ENCODE results near the gene OTC. TPM values are rescaled to one million over a fixed set of nuclear protein-coding genes. Genes with fewer than 3 reads are reported as not detected.

The OTC gene
- total RNA-seq, 4 donors from 2014 or later, result 1.8 to 5.0 (median 4.2) TPM; not detected in 1

GRCh38 chrX:38313190-38313589 lies 39.2 kb upstream of the OTC start:
- TF ChIP-seq, protein P1, sequence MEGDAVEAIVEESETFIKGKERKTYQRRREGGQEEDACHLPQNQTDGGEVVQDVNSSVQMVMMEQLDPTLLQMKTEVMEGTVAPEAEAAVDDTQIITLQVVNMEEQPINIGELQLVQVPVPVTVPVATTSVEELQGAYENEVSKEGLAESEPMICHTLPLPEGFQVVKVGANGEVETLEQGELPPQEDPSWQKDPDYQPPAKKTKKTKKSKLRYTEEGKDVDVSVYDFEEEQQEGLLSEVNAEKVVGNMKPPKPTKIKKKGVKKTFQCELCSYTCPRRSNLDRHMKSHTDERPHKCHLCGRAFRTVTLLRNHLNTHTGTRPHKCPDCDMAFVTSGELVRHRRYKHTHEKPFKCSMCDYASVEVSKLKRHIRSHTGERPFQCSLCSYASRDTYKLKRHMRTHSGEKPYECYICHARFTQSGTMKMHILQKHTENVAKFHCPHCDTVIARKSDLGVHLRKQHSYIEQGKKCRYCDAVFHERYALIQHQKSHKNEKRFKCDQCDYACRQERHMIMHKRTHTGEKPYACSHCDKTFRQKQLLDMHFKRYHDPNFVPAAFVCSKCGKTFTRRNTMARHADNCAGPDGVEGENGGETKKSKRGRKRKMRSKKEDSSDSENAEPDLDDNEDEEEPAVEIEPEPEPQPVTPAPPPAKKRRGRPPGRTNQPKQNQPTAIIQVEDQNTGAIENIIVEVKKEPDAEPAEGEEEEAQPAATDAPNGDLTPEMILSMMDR (IDR thresholded peaks at IDR 0.05), result no peak
- no peak for TF ChIP-seq POLR2A (IDR thresholded peaks at IDR 0.05)
- no peaks in the 10 kb centered on the region for H3K9me3 ChIP-seq
- DNase-seq, result no peak
- intact Hi-C loops (cut with DNase I; ENCODE audit: low total_unique reads), result no loop called here
- H3K4me3 ChIP-seq, result no peak overlapping the region
- no peaks in the 10 kb centered on the region for H3K36me3 ChIP-seq
- H3K27me3 ChIP-seq, result no peaks in the 10 kb centered on the region
- H3K4me1 ChIP-seq, result no peaks in the 10 kb centered on the region
- H3K27ac ChIP-seq, result no peak overlapping the region

GRCh38 chrX:38315186-38315585 lies 37.2 kb upstream of the OTC start:
- Histone ChIP-seq H3K4me1 (no peaks in the 10 kb centered on the region), H3K27ac (no peak overlapping the region), H3K36me3 (no peaks in the 10 kb centered on the region), H3K27me3 (no peaks in the 10 kb centered on the region), H3K4me3 (no peak overlapping the region), H3K9me3 (no peaks in the 10 kb centered on the region)
- TF ChIP-seq POLR2A (IDR thresholded peaks at IDR 0.05), result no peak
- TF ChIP-seq, protein P1 (IDR thresholded peaks at IDR 0.05), result no peak
- no peak for DNase-seq
- intact Hi-C loops (cut with DNase I; ENCODE audit: low total_unique reads), result no loop called here

- DNase-seq, result no peak
- Histone ChIP-seq H3K36me3 (no peaks in the 10 kb centered on the region), H3K4me3 (no peak overlapping the region), H3K27me3 (no peaks in the 10 kb centered on the region), H3K4me1 (no peaks in the 10 kb centered on the region), H3K27ac (no peak overlapping the region), H3K9me3 (no peaks in the 10 kb centered on the region)
- TF ChIP-seq POLR2A (IDR thresholded peaks at IDR 0.05), result no peak
- TF ChIP-seq, protein P1 (IDR thresholded peaks at IDR 0.05), result no peak
- intact Hi-C loops (cut with DNase I; ENCODE audit: low total_unique reads), result no loop called here
These were observed 34.2 kb upstream of the OTC start for GRCh38 chrX:38318196-38318595.

DNA sequence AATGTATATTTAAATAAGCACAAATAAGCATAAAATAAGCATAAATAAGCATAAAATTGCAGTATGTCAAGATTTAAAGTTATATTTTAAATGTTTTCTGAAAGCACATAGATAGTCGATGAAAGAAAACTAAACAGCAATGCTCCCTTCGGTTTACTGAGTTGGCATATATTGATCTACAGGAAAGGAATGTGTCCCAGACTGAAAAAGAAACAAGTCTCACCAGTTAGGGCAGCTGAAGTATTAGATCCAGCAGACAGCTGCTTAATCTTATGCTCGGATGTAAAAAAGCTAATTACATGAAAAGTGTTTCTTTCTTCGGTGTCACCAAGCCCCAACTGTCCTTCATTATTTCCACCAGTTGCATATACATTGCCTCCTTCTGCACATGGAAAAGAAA lies 33.8 kb upstream of the OTC start:
- Histone ChIP-seq H3K4me1 (no peaks in the 10 kb centered on the region), H3K4me3 (no peak overlapping the region), H3K27ac (no peak overlapping the region), H3K9me3 (no peaks in the 10 kb centered on the region), H3K27me3 (no peaks in the 10 kb centered on the region), H3K36me3 (no peaks in the 10 kb centered on the region)
- TF ChIP-seq, protein P1 (IDR thresholded peaks at IDR 0.05), result no peak
- no peak for TF ChIP-seq POLR2A (IDR thresholded peaks at IDR 0.05)
- intact Hi-C loops (cut with DNase I; ENCODE audit: low total_unique reads), result no loop called here
- DNase-seq, result no peak

GRCh38 chrX:38320819-38321218 lies 31.6 kb upstream of the OTC start:
- TF ChIP-seq, protein P1 (IDR thresholded peaks at IDR 0.05), result no peak
- no peak for TF ChIP-seq POLR2A (IDR thresholded peaks at IDR 0.05)
- no peaks in the 10 kb centered on the region for H3K27me3 ChIP-seq
- H3K27ac ChIP-seq, result no peak overlapping the region
- no peak for DNase-seq
- no peaks in the 10 kb centered on the region for H3K4me1 ChIP-seq
- no peak overlapping the region for H3K4me3 ChIP-seq
- intact Hi-C loops (cut with DNase I; ENCODE audit: low total_unique reads), result no loop called here
- H3K36me3 ChIP-seq, result no peaks in the 10 kb centered on the region
- no peaks in the 10 kb centered on the region for H3K9me3 ChIP-seq

Measured in uterus (tissue), 4 donors.